ENCODE measurements around the gene ZNF207.

The ZNF207 gene

GRCh38 chr17:32320847-32321246 is 29.1 kb upstream of the ZNF207 start:
- TF ChIP-seq CTCF (IDR thresholded peaks at IDR 0.05): no peak
- DNase-seq (ENCODE audit: low spot score): no peak
- H3K4me3 ChIP-seq: no peak overlapping the region
- H3K27ac ChIP-seq: no peak overlapping the region

GRCh38 chr17:32323046-32323445 is 26.9 kb upstream of the ZNF207 start:
- H3K27ac ChIP-seq: no peak overlapping the region
- TF ChIP-seq CTCF (IDR thresholded peaks at IDR 0.05): no peak
- H3K4me3 ChIP-seq: no peak overlapping the region
- DNase-seq (ENCODE audit: low spot score): no peak

GRCh38 chr17:32323811-32324491 is 26.0 kb upstream of the ZNF207 start:
- DNase-seq (ENCODE audit: low spot score): no peak
- peak overlapping the region; percentile 28 for H3K4me3 ChIP-seq
- TF ChIP-seq CTCF (IDR thresholded peaks at IDR 0.05): no peak
- no peak overlapping the region for H3K27ac ChIP-seq

GRCh38 chr17:32327911-32328310 is 22.0 kb upstream of the ZNF207 start:
- H3K27ac ChIP-seq: no peak overlapping the region
- DNase-seq (ENCODE audit: low spot score): no peak
- TF ChIP-seq CTCF (IDR thresholded peaks at IDR 0.05): no peak
- H3K4me3 ChIP-seq: no peak overlapping the region

- H3K27ac ChIP-seq: no peak overlapping the region
- DNase-seq (ENCODE audit: low spot score): no peak
- no peak for TF ChIP-seq CTCF (IDR thresholded peaks at IDR 0.05)
- H3K4me3 ChIP-seq: no peak overlapping the region
Measured at GRCh38 chr17:32330147-32330546, 19.8 kb upstream of the ZNF207 start.

GRCh38 chr17:32331243-32332040 is 18.5 kb upstream of the ZNF207 start:
- TF ChIP-seq CTCF (IDR thresholded peaks at IDR 0.05): no peak
- no peak overlapping the region for H3K4me3 ChIP-seq
- DNase-seq (ENCODE audit: low spot score): no peak
- H3K27ac ChIP-seq: no peak overlapping the region

GRCh38 chr17:32333187-32333586 is 16.8 kb upstream of the ZNF207 start:
- Histone ChIP-seq H3K27ac (no peak overlapping the region), H3K4me3 (no peak overlapping the region)
- no peak for TF ChIP-seq CTCF (IDR thresholded peaks at IDR 0.05)
- no peak for DNase-seq (ENCODE audit: low spot score)
